ENCODE results near the gene GAS5.
A peak's percentile ranks its signal among the peaks of the same experiment; 100 is the strongest.

The GAS5 gene

GRCh38 chr1:173868266-173869020 is 654 bp upstream of the GAS5 start, which contains the start of gene ZBTB37:
ZBTB37 (plus strand) TSS chr1:173868380; CDS start chr1:173870226, 1,846 bp downstream.
- peak within 1 kb of the TSS; percentile 99 for H3K27ac Mint-ChIP-seq
- DNase-seq, result peak; percentile 91
- no peak for TF ChIP-seq CTCF (IDR thresholded peaks at IDR 0.05)
- no peaks in the 10 kb centered on the region for H3K9me3 Mint-ChIP-seq
- peaks cover 63% of the 10 kb centered on the region for H3K4me1 Mint-ChIP-seq
- H3K4me3 Mint-ChIP-seq, result peak within 1 kb of the TSS; percentile 94
- H3K27me3 Mint-ChIP-seq (ENCODE audit: low read depth, poor library complexity), result peaks cover 4% of the 10 kb centered on the region
- peaks cover 64% of the 10 kb centered on the region for H3K36me3 Mint-ChIP-seq (ENCODE audit: low read depth)

DNA sequence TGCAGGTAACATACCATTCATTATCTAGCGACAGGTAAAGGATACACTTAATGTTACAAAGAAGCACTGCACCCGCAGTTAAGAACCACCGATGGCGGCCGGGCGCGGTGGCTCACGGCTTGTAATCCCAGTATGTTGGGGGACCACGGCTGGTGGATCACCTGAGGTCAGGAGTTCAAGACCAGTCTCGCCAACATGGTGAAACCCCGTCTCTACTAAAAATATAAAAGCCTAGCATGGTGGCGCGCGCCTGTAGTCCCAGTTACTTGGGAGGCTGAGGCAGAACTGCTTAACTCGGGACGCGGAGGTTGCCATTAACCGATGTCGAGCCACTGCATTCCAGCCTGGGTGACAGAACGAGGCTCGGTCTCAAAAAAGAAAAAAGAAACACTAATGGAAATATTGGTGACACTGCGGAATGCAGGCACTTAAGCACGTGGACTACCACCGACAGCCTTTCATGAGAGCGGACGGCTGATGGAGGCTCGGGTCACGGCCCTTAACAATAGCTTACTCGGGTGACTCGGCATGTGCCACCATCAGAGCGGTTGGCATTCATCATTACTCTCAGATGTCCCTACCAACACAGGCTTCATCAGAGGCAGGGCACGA is 542 bp downstream of the GAS5 start:
- H3K4me1 Mint-ChIP-seq, result peaks cover 59% of the 10 kb centered on the region
- no peak for TF ChIP-seq CTCF (IDR thresholded peaks at IDR 0.05)
- DNase-seq, result no peak

DNA sequence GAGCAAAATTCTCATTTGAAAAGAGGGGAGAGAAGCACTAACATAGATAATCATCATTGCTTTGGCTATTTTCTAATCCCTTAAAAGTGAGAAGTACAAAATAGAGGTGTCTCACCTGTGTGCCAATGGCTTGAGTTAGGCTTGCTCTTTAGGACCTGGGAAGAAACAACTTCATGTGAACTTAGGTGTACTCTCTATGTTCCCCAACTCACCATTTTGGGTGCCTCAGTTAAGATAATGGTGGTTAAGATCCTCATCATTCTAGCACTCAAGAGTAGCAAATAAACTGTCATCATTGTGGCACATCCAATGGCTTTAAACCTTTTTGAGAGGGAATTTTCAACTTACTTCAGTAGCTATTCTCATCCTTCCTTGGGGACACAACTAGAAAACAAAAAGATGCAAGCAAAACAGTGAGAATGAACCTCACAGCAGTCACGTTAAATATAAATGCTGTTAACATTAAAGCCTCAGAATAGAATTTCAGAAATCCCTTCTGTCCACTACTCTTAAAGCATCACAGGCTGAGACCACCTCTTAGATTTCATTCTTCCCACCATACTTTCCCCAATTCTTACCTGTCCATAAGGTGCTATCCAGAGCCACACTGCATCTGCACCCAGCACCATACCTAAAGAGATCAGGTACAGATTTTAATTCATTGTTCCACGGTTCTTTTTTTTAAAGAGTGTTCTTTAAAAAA is 1.2 kb downstream of the GAS5 start:
- Mint-ChIP-seq H3K9me3 (no peaks in the 10 kb centered on the region), H3K4me1 (peaks cover 55% of the 10 kb centered on the region), H3K4me3 (peak overlapping the region; percentile 94), H3K27ac (peak overlapping the region; percentile 99), H3K36me3 (ENCODE audit: low read depth) (peaks cover 57% of the 10 kb centered on the region), H3K27me3 (ENCODE audit: low read depth, poor library complexity) (peaks cover 4% of the 10 kb centered on the region)
- no peak for TF ChIP-seq CTCF (IDR thresholded peaks at IDR 0.05)
- no peak for DNase-seq

More for the DNA sequence above, 542 bp downstream of the GAS5 start:
- H3K4me3 Mint-ChIP-seq, result peak overlapping the region; percentile 94
- peaks cover 4% of the 10 kb centered on the region for H3K27me3 Mint-ChIP-seq (ENCODE audit: low read depth, poor library complexity)
- H3K36me3 Mint-ChIP-seq (ENCODE audit: low read depth), result peaks cover 55% of the 10 kb centered on the region
- peak overlapping the region; percentile 99 for H3K27ac Mint-ChIP-seq
- no peaks in the 10 kb centered on the region for H3K9me3 Mint-ChIP-seq

GRCh38 chr1:173865468-173866164 is 2.2 kb downstream of the GAS5 start:
- H3K36me3 Mint-ChIP-seq (ENCODE audit: low read depth), result peaks cover 51% of the 10 kb centered on the region
- no peak for TF ChIP-seq CTCF (IDR thresholded peaks at IDR 0.05)
- peak overlapping the region; percentile 99 for H3K27ac Mint-ChIP-seq

GRCh38 chr1:173864179-173864867 is 3.5 kb downstream of the GAS5 start:
- H3K9me3 Mint-ChIP-seq, result no peaks in the 10 kb centered on the region
- no peak for DNase-seq
- peak overlapping the region; percentile 94 for H3K4me3 Mint-ChIP-seq
- peaks cover 4% of the 10 kb centered on the region for H3K27me3 Mint-ChIP-seq (ENCODE audit: low read depth, poor library complexity)
- TF ChIP-seq CTCF (IDR thresholded peaks at IDR 0.05), result no peak
- H3K4me1 Mint-ChIP-seq, result peaks cover 41% of the 10 kb centered on the region
- peak overlapping the region; percentile 88 for H3K27ac Mint-ChIP-seq
- peaks cover 56% of the 10 kb centered on the region for H3K36me3 Mint-ChIP-seq (ENCODE audit: low read depth)

More at GRCh38 chr1:173865468-173866164, 2.2 kb downstream of the GAS5 start:
- H3K27me3 Mint-ChIP-seq (ENCODE audit: low read depth, poor library complexity), result peaks cover 4% of the 10 kb centered on the region
- H3K9me3 Mint-ChIP-seq, result no peaks in the 10 kb centered on the region
- H3K4me1 Mint-ChIP-seq, result peaks cover 48% of the 10 kb centered on the region
- no peak for DNase-seq
- H3K4me3 Mint-ChIP-seq, result peak overlapping the region; percentile 94

All from nephron progenitor cell (in vitro differentiated cells).